IMR-90 (cell line): Measurements from ENCODE around the gene SKAP1.

Experiments used
- BHLHE40 ChIP-seq: fragments of 150-350 bp; IDR thresholded peaks from 2 replicates; pipeline ENCODE4 v1.6.1; 2016; ENCODE audit warnings: mild to moderate bottlenecking, low read depth, low read length
- CEBPB ChIP-seq: IDR thresholded peaks from 2 replicates; pipeline ENCODE4 v1.6.1; 2012; ENCODE audit warnings: low read depth, low read length, improper control_type of control experiment
- FOS ChIP-seq: fragments of 150-350 bp; IDR thresholded peaks from 2 replicates; pipeline ENCODE4 v1.6.1; 2016; ENCODE audit warnings: low read depth, low read length
- MXI1 ChIP-seq: IDR thresholded peaks from 2 replicates; pipeline ENCODE4 v1.6.1; 2012; ENCODE audit warnings: low read depth, mild to moderate bottlenecking, low read length, moderate library complexity, borderline replicate concordance
- POLR2A ChIP-seq: IDR thresholded peaks from 2 replicates; pipeline ENCODE4 v1.6.1; 2012; ENCODE audit warnings: mild to moderate bottlenecking, low read depth, low read length
- RAD21 ChIP-seq: IDR thresholded peaks from 2 replicates; pipeline ENCODE4 v1.6.1; 2012; ENCODE audit warnings: low read length, improper control_type of control experiment
- TF ChIP-seq, protein P1 (sequence below): fragments of 150-350 bp; IDR thresholded peaks from 2 replicates; pipeline ENCODE4 v1.6.1; 2017; ENCODE audit warnings: mild to moderate bottlenecking, antibody characterized with exemption, low read length, low read depth
- TF ChIP-seq, protein P2 (sequence below): conservative IDR thresholded peaks from 2 replicates; pipeline ENCODE4 v1.5.1; 2012; ENCODE audit warnings: mild to moderate bottlenecking, low read depth, low read length, improper control_type of control experiment

DNA sequence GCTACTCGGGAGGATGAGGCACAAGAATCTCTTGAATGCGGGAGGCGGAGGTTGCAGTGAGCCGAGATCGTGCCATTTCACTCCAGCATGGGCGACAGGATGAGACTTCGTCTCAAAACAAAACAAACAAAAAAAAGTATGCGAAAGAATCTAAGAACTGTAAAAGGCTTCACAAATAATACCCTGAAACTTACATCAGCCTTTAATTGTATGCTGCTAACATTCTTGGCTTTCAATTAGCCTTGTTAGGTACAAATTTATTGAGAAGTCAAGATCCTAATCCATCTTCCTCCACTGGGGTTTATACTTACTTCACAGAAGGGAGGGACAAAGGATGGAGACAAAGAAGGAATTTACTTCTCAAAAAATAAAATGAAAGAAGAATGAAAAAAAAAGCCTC is 239.1 kb downstream of the SKAP1 start:
- TF ChIP-seq POLR2A = no peak
- no peak for TF ChIP-seq RAD21
- TF ChIP-seq, protein P1, sequence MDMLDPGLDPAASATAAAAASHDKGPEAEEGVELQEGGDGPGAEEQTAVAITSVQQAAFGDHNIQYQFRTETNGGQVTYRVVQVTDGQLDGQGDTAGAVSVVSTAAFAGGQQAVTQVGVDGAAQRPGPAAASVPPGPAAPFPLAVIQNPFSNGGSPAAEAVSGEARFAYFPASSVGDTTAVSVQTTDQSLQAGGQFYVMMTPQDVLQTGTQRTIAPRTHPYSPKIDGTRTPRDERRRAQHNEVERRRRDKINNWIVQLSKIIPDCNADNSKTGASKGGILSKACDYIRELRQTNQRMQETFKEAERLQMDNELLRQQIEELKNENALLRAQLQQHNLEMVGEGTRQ = no peak
- TF ChIP-seq, protein P2, sequence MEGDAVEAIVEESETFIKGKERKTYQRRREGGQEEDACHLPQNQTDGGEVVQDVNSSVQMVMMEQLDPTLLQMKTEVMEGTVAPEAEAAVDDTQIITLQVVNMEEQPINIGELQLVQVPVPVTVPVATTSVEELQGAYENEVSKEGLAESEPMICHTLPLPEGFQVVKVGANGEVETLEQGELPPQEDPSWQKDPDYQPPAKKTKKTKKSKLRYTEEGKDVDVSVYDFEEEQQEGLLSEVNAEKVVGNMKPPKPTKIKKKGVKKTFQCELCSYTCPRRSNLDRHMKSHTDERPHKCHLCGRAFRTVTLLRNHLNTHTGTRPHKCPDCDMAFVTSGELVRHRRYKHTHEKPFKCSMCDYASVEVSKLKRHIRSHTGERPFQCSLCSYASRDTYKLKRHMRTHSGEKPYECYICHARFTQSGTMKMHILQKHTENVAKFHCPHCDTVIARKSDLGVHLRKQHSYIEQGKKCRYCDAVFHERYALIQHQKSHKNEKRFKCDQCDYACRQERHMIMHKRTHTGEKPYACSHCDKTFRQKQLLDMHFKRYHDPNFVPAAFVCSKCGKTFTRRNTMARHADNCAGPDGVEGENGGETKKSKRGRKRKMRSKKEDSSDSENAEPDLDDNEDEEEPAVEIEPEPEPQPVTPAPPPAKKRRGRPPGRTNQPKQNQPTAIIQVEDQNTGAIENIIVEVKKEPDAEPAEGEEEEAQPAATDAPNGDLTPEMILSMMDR = no peak
- TF ChIP-seq CEBPB = no peak
- TF ChIP-seq BHLHE40 = no peak
- no peak for TF ChIP-seq MXI1
- TF ChIP-seq FOS = no peak
